DOHH2 (cell line): ENCODE data around the gene NOL3.

Experiments used
- CTCF ChIP-seq: fragments of 200-600 bp; sonication (generic); IDR thresholded peaks from one replicate; pipeline ENCODE4 v1.5.1; 2014; ENCODE audit warnings: antibody characterized with exemption, mild to moderate bottlenecking, low read depth, low read length; ENCODE audit not compliant: poor library complexity, severe bottlenecking
- EZH2phosphoT487 ChIP-seq: fragments of 200-600 bp; sonication (generic); IDR thresholded peaks from 2 replicates; pipeline ENCODE4 v1.6.1; 2017; ENCODE audit warnings: borderline replicate concordance, mild to moderate bottlenecking, antibody characterized with exemption, low read length, moderate library complexity, mixed read lengths

- TF ChIP-seq CTCF (no peak), EZH2phosphoT487 (no peak)
Measured at GRCh38 chr16:67148221-67148620, 22.1 kb upstream of the NOL3 start.
